ENCODE data around the gene TUBB2B. TPM values are rescaled to one million over a fixed set of nuclear protein-coding genes. Genes with fewer than 3 reads are reported as not detected.

Gene TUBB2B
- total RNA-seq, 1 donor from 2014 or later = 144 TPM

- Histone ChIP-seq H3K36me3 (ENCODE audit: insufficient read depth, low read length) (no peaks in the 10 kb centered on the region), H3K4me1 (ENCODE audit: insufficient read depth, low read length) (peaks cover 4% of the 10 kb centered on the region), H4K20me1 (ENCODE audit: insufficient read depth, low read length) (no peaks in the 10 kb centered on the region), H3K9me3 (ENCODE audit: insufficient read depth, low read depth, low read length) (no peaks in the 10 kb centered on the region), H3K79me2 (ENCODE audit: insufficient read depth, low read length) (no peaks in the 10 kb centered on the region), H3K27me3 (ENCODE audit: insufficient read depth, low read length) (peaks cover 25% of the 10 kb centered on the region), H3K27ac (ENCODE audit: low read depth, low read length) (no peak overlapping the region), H3K4me3 (ENCODE audit: insufficient read depth, low read depth, low read length) (no peak overlapping the region), H3K4me2 (ENCODE audit: low read length) (no peak overlapping the region), H3K9ac (ENCODE audit: low read length) (no peak overlapping the region), H2AFZ (ENCODE audit: low read depth, low read length) (no peak overlapping the region)
- Mint-ChIP-seq H3K4me3 (ENCODE audit: unreplicated experiment) (no peak overlapping the region), H3K36me3 (ENCODE audit: low read depth, unreplicated experiment) (peaks cover 2% of the 10 kb centered on the region), H3K27ac (ENCODE audit: unreplicated experiment) (no peak overlapping the region), H3K9me3 (ENCODE audit: unreplicated experiment) (no peaks in the 10 kb centered on the region), H3K27me3 (ENCODE audit: low read depth, unreplicated experiment) (peaks cover 9% of the 10 kb centered on the region), H3K4me1 (ENCODE audit: low read depth, unreplicated experiment) (no peaks in the 10 kb centered on the region)
- no peak for DNase-seq (ENCODE audit: low read depth)
- no peak for TF ChIP-seq EZH2 (IDR thresholded peaks at IDR 0.05; ENCODE audit: insufficient read depth, low read length)
- TF ChIP-seq CTCF (IDR thresholded peaks at IDR 0.05; ENCODE audit: insufficient read depth, low read depth, low read length) = no peak
- no peak for FAIRE-seq
These were observed 9.2 kb downstream of the TUBB2B start for GRCh38 chr6:3218266-3218665.

GRCh38 chr6:3217286-3217685, 10.2 kb downstream of the TUBB2B start:
- DNase-seq (ENCODE audit: low read depth) (no peak), FAIRE-seq (no peak)
- TF ChIP-seq EZH2 (IDR thresholded peaks at IDR 0.05; ENCODE audit: insufficient read depth, low read length) = no peak
- no peak for TF ChIP-seq CTCF (IDR thresholded peaks at IDR 0.05; ENCODE audit: insufficient read depth, low read depth, low read length)
- H3K4me1 Mint-ChIP-seq (ENCODE audit: low read depth, unreplicated experiment) = no peaks in the 10 kb centered on the region
- peaks cover 2% of the 10 kb centered on the region for H3K36me3 Mint-ChIP-seq (ENCODE audit: low read depth, unreplicated experiment)
- H3K4me1 ChIP-seq (ENCODE audit: insufficient read depth, low read length) = peaks cover 4% of the 10 kb centered on the region
- no peak overlapping the region for H2AFZ ChIP-seq (ENCODE audit: low read depth, low read length)
- no peaks in the 10 kb centered on the region for H3K79me2 ChIP-seq (ENCODE audit: insufficient read depth, low read length)
- H3K4me2 ChIP-seq (ENCODE audit: low read length) = no peak overlapping the region
- H3K9me3 Mint-ChIP-seq (ENCODE audit: unreplicated experiment) = no peaks in the 10 kb centered on the region
- no peak overlapping the region for H3K27ac ChIP-seq (ENCODE audit: low read depth, low read length)
- H3K27me3 ChIP-seq (ENCODE audit: insufficient read depth, low read length) = peaks cover 25% of the 10 kb centered on the region
- H3K9ac ChIP-seq (ENCODE audit: low read length) = no peak overlapping the region
- no peak overlapping the region for H3K27ac Mint-ChIP-seq (ENCODE audit: unreplicated experiment)
- no peaks in the 10 kb centered on the region for H4K20me1 ChIP-seq (ENCODE audit: insufficient read depth, low read length)
- no peaks in the 10 kb centered on the region for H3K9me3 ChIP-seq (ENCODE audit: insufficient read depth, low read depth, low read length)
- no peaks in the 10 kb centered on the region for H3K36me3 ChIP-seq (ENCODE audit: insufficient read depth, low read length)
- no peak overlapping the region for H3K4me3 Mint-ChIP-seq (ENCODE audit: unreplicated experiment)
- H3K27me3 Mint-ChIP-seq (ENCODE audit: low read depth, unreplicated experiment) = peaks cover 9% of the 10 kb centered on the region
- no peak overlapping the region for H3K4me3 ChIP-seq (ENCODE audit: insufficient read depth, low read depth, low read length)

- no peak for DNase-seq (ENCODE audit: low read depth)
- Histone ChIP-seq H3K79me2 (ENCODE audit: insufficient read depth, low read length) (no peaks in the 10 kb centered on the region), H3K27me3 (ENCODE audit: insufficient read depth, low read length) (peaks cover 15% of the 10 kb centered on the region), H4K20me1 (ENCODE audit: insufficient read depth, low read length) (no peaks in the 10 kb centered on the region), H3K27ac (ENCODE audit: low read depth, low read length) (no peak overlapping the region), H3K36me3 (ENCODE audit: insufficient read depth, low read length) (no peaks in the 10 kb centered on the region), H3K4me2 (ENCODE audit: low read length) (no peak overlapping the region), H2AFZ (ENCODE audit: low read depth, low read length) (no peak overlapping the region), H3K9me3 (ENCODE audit: insufficient read depth, low read depth, low read length) (no peaks in the 10 kb centered on the region), H3K4me1 (ENCODE audit: insufficient read depth, low read length) (peaks cover 13% of the 10 kb centered on the region), H3K9ac (ENCODE audit: low read length) (no peak overlapping the region), H3K4me3 (ENCODE audit: insufficient read depth, low read depth, low read length) (no peak overlapping the region)
- no peak overlapping the region for H3K4me3 Mint-ChIP-seq (ENCODE audit: unreplicated experiment)
- peaks cover 9% of the 10 kb centered on the region for H3K27me3 Mint-ChIP-seq (ENCODE audit: low read depth, unreplicated experiment)
- TF ChIP-seq EZH2 (IDR thresholded peaks at IDR 0.05; ENCODE audit: insufficient read depth, low read length) (no peak), CTCF (IDR thresholded peaks at IDR 0.05; ENCODE audit: insufficient read depth, low read depth, low read length) (no peak)
- no peak for FAIRE-seq
- H3K9me3 Mint-ChIP-seq (ENCODE audit: unreplicated experiment) = no peaks in the 10 kb centered on the region
- no peaks in the 10 kb centered on the region for H3K4me1 Mint-ChIP-seq (ENCODE audit: low read depth, unreplicated experiment)
- peaks cover 2% of the 10 kb centered on the region for H3K36me3 Mint-ChIP-seq (ENCODE audit: low read depth, unreplicated experiment)
- H3K27ac Mint-ChIP-seq (ENCODE audit: unreplicated experiment) = no peak overlapping the region
These were observed 12.6 kb downstream of the TUBB2B start for GRCh38 chr6:3214898-3215297.
